ENCODE results near the gene LDLRAD4. TPM values are rescaled to one million over a fixed set of nuclear protein-coding genes. Genes with fewer than 3 reads are reported as not detected.

Gene LDLRAD4
- total RNA-seq, 2 donors from 2014 or later, result 11.7 to 17.0 TPM

DNA sequence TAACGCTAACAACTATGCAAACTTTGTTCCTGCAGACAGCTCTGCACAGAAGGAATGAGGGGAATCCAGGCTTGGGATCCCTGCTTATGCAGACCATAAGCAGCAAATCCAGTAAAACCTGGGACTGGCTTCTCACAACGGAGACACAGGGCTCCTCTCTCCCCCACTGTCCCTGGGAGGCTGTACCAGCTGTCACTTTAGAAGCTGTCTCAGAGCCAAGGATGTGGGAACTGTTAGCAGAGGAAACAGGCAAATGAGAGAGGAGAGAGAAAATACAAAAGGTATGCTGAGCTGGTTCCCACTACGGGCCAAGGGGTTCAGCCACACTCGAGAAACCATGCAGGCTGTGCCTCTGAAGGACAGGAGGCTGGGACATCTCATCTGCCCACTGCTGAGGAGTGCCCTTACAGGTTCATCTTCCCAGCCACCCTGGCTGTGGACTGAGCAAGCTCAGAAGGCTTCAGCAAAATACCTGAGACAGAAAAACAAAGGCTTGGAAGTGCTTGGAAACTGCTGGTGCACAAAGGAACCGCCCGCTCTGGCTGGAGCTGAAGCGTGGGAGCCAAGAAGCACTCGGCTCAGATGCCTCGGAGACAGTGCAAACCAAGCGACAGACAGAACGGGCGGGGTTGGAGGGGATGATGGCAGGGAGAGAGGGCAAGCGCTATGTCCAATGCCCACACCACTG, 435.3 kb downstream of the LDLRAD4 start:
- intact Hi-C loops (cut with DNase I), result loop anchor here (10.0 kb wide), 1 partner anchor 51 kb away; no protein-coding TSS in a partner anchor

GRCh38 chr18:13657974-13658373, 439.4 kb downstream of the LDLRAD4 start:
- no peak overlapping the region for H3K27ac ChIP-seq
- H3K9ac ChIP-seq (ENCODE audit: low read depth in 2 of 2, low read length in 2 of 2), result no peak overlapping the region
- TF ChIP-seq CTCF (IDR thresholded peaks at IDR 0.05), result no peak
- DNase-seq, result no peak
- H3K4me1 ChIP-seq, result no peaks in the 10 kb centered on the region
- H3K27me3 ChIP-seq, result no peaks in the 10 kb centered on the region
- H3K9me3 ChIP-seq, result no peaks in the 10 kb centered on the region
- H3K4me3 ChIP-seq, result no peak overlapping the region
- intact Hi-C loops (cut with DNase I), result loop anchor here (10.0 kb wide), 1 partner anchor 47 kb away; no protein-coding TSS in a partner anchor
- H3K36me3 ChIP-seq, result no peaks in the 10 kb centered on the region

More for the DNA sequence above, 435.3 kb downstream of the LDLRAD4 start:
- no peaks in the 10 kb centered on the region for H3K36me3 ChIP-seq
- H3K4me3 ChIP-seq, result no peak overlapping the region
- H3K9ac ChIP-seq (ENCODE audit: low read depth in 2 of 2, low read length in 2 of 2), result no peak overlapping the region
- no peak for TF ChIP-seq CTCF (IDR thresholded peaks at IDR 0.05)
- no peak overlapping the region for H3K27ac ChIP-seq
- DNase-seq, result no peak
- H3K9me3 ChIP-seq, result no peaks in the 10 kb centered on the region
- H3K27me3 ChIP-seq, result no peaks in the 10 kb centered on the region
- H3K4me1 ChIP-seq, result no peaks in the 10 kb centered on the region

DNA sequence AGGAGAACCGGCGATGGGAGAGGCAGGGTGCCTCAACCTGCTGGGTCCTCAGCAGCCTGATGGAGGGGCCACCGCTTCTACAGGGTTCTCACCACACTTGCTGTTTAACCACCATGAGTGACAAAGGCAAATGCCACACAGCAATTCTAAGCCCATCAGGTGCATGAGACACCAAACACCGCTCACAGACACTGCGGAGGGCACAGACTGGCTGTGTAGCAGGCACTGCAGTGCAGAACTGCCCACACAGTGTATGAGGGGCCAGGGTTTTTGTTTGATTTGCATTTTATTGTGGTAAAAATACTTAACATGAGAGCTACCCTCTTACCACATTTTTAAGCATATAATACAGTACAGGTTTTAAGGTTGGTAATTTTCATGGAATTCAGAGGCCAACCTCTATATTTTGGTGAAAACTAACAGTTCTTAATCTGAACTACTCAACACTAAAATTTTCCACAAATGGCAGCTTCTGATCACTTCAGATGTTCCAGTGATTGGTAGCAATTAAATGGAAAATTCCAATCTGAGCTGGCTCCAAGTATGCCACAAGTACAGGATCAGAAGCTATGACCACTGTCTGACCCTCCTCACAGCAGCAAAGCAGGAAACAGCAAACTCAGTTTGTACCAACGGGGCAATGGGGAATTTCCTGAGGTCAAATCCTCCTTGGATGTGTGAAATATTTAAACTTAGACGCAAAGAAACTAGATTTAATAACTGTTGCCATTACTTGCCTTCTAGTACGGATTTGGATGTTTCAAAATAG, 440.1 kb downstream of the LDLRAD4 start:
- intact Hi-C loops (cut with DNase I), result loop anchor here (10.0 kb wide), 1 partner anchor 46 kb away; no protein-coding TSS in a partner anchor
- TF ChIP-seq CTCF (IDR thresholded peaks at IDR 0.05), result no peak

GRCh38 chr18:13660510-13660909, 441.9 kb downstream of the LDLRAD4 start:
- H3K4me1 ChIP-seq, result no peaks in the 10 kb centered on the region
- DNase-seq, result no peak
- TF ChIP-seq CTCF (IDR thresholded peaks at IDR 0.05), result no peak
- intact Hi-C loops (cut with DNase I), result no loop called here
- no peak overlapping the region for H3K9ac ChIP-seq (ENCODE audit: low read depth in 2 of 2, low read length in 2 of 2)
- H3K4me3 ChIP-seq, result no peak overlapping the region
- H3K9me3 ChIP-seq, result no peaks in the 10 kb centered on the region
- H3K36me3 ChIP-seq, result no peaks in the 10 kb centered on the region
- H3K27me3 ChIP-seq, result no peaks in the 10 kb centered on the region
- no peak overlapping the region for H3K27ac ChIP-seq

More for the DNA sequence above, 440.1 kb downstream of the LDLRAD4 start:
- Histone ChIP-seq H3K4me1 (no peaks in the 10 kb centered on the region), H3K36me3 (no peaks in the 10 kb centered on the region), H3K9ac (ENCODE audit: low read depth in 2 of 2, low read length in 2 of 2) (no peak overlapping the region), H3K27me3 (no peaks in the 10 kb centered on the region), H3K4me3 (no peak overlapping the region), H3K27ac (no peak overlapping the region), H3K9me3 (no peaks in the 10 kb centered on the region)
- no peak for DNase-seq

- Histone ChIP-seq H3K27ac (no peak overlapping the region), H3K9ac (ENCODE audit: low read depth in 2 of 2, low read length in 2 of 2) (no peak overlapping the region), H3K36me3 (no peaks in the 10 kb centered on the region), H3K27me3 (no peaks in the 10 kb centered on the region), H3K9me3 (no peaks in the 10 kb centered on the region), H3K4me3 (no peak overlapping the region), H3K4me1 (no peaks in the 10 kb centered on the region)
- DNase-seq, result no peak
- intact Hi-C loops (cut with DNase I), result no loop called here
- TF ChIP-seq CTCF (IDR thresholded peaks at IDR 0.05), result no peak
Measured at GRCh38 chr18:13661051-13661778, 442.7 kb downstream of the LDLRAD4 start.
